CD4-positive, alpha-beta memory T cell (primary cell): ENCODE results near the gene AGBL4. TPM values are rescaled to one million over a fixed set of nuclear protein-coding genes. Genes with fewer than 3 reads are reported as not detected.

Source experiments
- CTCF ChIA-PET: fragments of 350-600 bp; sonication (Branson Sonifier 250); formaldehyde crosslinking; loops from one replicate; lab custom pipeline; 2021; ENCODE audit warnings: inconsistent platforms; ENCODE audit not compliant: partially characterized antibody; lab: Charles Lee
- POLR2A ChIA-PET: fragments of 350-600 bp; sonication (Branson Sonifier 250); formaldehyde crosslinking; loops from one replicate; lab custom pipeline; 2021; ENCODE audit not compliant: partially characterized antibody; lab: Charles Lee
- DNase-seq, 5 donors: peaks; one replicate each; pipeline versions ENCODE4 v3.0.0 to v3.0.0-alpha.2; 2020 to 2022; ENCODE audit warnings: mixed read lengths in 1 of 5
- H3K27ac ChIP-seq: one replicate; pipeline ENCODE4 v1.7.0; 2013; ENCODE audit warnings: low read depth, low read length
- H3K27me3 ChIP-seq: 2 replicates; pipeline ENCODE4 v1.7.0; 2013; ENCODE audit warnings: mild to moderate bottlenecking, low read length, moderate library complexity; ENCODE audit not compliant: insufficient read depth
- H3K36me3 ChIP-seq: 2 replicates; pipeline ENCODE4 v1.7.0; 2013; ENCODE audit warnings: mild to moderate bottlenecking, low read length, moderate library complexity; ENCODE audit not compliant: insufficient read depth
- H3K4me1 ChIP-seq: 2 replicates; pipeline ENCODE4 v1.7.0; 2013; ENCODE audit warnings: mild to moderate bottlenecking, low read length, moderate library complexity; ENCODE audit not compliant: insufficient read depth
- H3K4me3 ChIP-seq, 2 donors: one replicate each; pipeline ENCODE4 v1.7.0; 2013; ENCODE audit warnings: low read length in 2 of 2, mild to moderate bottlenecking in 1 of 2
- H3K9me3 ChIP-seq, 2 donors: one replicate each; pipeline ENCODE4 v1.7.0; 2013; ENCODE audit warnings: low read length in 2 of 2, control low read depth in 1 of 2; ENCODE audit not compliant: control insufficient read depth in 1 of 2
- H3K27ac Mint-ChIP-seq, 7 donors: one replicate each; pipeline ENCODE4 v1.8.0; 2020 to 2021; ENCODE audit warnings: mixed read lengths in 7 of 7, mild to moderate bottlenecking in 6 of 7, inconsistent platforms in 3 of 7, moderate library complexity in 3 of 7
- H3K27me3 Mint-ChIP-seq, 2 donors: one replicate each; pipeline ENCODE4 v1.8.0; 2020 to 2021; ENCODE audit warnings: mixed read lengths in 2 of 2
- H3K36me3 Mint-ChIP-seq, 2 donors: one replicate each; pipeline ENCODE4 v1.8.0; 2020 to 2021; ENCODE audit warnings: mixed read lengths in 2 of 2, inconsistent platforms in 1 of 2, mild to moderate bottlenecking in 1 of 2
- H3K4me1 Mint-ChIP-seq, 4 donors: one replicate each; pipeline ENCODE4 v1.8.0; 2020 to 2021; ENCODE audit warnings: mixed read lengths in 4 of 4, mild to moderate bottlenecking in 1 of 4
- H3K4me3 Mint-ChIP-seq, 8 donors: one replicate each; pipeline ENCODE4 v1.8.0; 2020 to 2021; ENCODE audit warnings: mixed read lengths in 8 of 8, mild to moderate bottlenecking in 7 of 8, moderate library complexity in 6 of 8, inconsistent platforms in 3 of 8
- H3K9me3 Mint-ChIP-seq, 8 donors: one replicate each; pipeline ENCODE4 v1.8.0; 2020 to 2021; ENCODE audit warnings: mixed read lengths in 8 of 8, mild to moderate bottlenecking in 5 of 8, inconsistent platforms in 3 of 8, moderate library complexity in 1 of 8
- intact Hi-C: fragments of 100-400 bp; cut with micrococcal nuclease; formaldehyde crosslinking; loops from one replicate; pipeline ENCODE4 v1.15.1; 2023
- polyA plus RNA-seq, 2 donors: library from polyadenylated mRNA; unstranded; fragments of 300-500 nt; fragmentation: Illumina TruSeq; gene quantifications; one replicate each; pipeline ENCODE4 v1.2.3, GENCODE V29; 2021
- total RNA-seq, 2 experiments: library from RNA; stranded (reverse); gene quantifications; one replicate each; pipeline ENCODE4 v1.2.3, GENCODE V29; 2021

Gene AGBL4
- total and polyA plus RNA-seq, 4 experiments from 2014 or later = not detected

- CTCF ChIA-PET = interaction anchor here (0.7 kb wide), 1 partner anchor 12 kb away, joined by 3 read pairs; no protein-coding TSS in a partner anchor
- intact Hi-C loops = no loop called here
These were observed 770.8 kb downstream of the AGBL4 start for GRCh38 chr1:49252917-49253316.

DNA sequence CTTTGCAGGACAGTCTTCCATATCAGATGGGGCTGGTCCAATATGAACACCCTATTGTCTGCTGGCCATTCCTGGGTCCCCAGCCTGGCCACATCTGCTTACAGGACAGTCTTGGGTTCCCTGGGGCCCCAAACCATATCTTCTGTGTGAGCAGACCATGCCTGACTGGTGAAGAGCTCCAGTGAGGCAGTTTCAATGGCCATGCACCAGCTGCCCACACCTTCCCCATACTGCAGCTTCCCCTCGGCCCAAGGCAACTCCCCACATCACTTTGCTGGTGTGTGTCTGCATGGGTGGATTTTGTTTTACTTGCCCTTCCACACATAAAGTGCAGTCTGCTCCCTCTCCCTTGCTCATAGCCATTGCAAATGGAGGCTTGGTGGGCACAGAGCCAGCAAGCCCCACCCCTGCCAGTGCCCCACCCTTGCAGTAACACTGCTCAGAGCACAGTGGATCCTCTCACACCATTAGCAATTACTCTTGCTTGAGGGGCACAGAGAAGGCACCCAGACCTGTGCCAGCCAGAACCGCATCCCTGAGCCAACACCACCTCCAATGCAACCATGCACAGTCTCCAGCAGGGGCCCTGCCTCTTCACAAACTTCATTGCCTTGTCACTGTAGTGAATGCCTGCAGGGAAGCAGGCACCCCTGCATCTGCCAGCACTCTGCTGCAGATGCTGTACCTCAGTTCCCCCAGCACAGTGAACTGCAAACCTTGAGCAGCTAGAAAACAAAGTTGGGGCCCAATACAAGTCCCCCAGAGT, 772.6 kb downstream of the AGBL4 start:
- Mint-ChIP-seq H3K9me3 (peaks cover 4 to 26% (median 14%) of the 10 kb centered on the region in 8 donors), H3K27me3 (no peaks in the 10 kb centered on the region), H3K36me3 (no peaks in the 10 kb centered on the region), H3K4me3 (no peak overlapping the region), H3K4me1 (no peaks in the 10 kb centered on the region), H3K27ac (no peak overlapping the region)
- Histone ChIP-seq H3K27me3 (no peaks in the 10 kb centered on the region), H3K27ac (no peak overlapping the region), H3K4me3 (no peak overlapping the region), H3K4me1 (no peaks in the 10 kb centered on the region), H3K36me3 (no peaks in the 10 kb centered on the region), H3K9me3 (no peaks in the 10 kb centered on the region)
- no peak for DNase-seq
- ChIA-PET POLR2A (no interaction called here), CTCF (no interaction called here)
- intact Hi-C loops = no loop called here

More at GRCh38 chr1:49252917-49253316, 770.8 kb downstream of the AGBL4 start:
- POLR2A ChIA-PET = no interaction called here
- Histone ChIP-seq H3K9me3 (no peaks in the 10 kb centered on the region), H3K27me3 (no peaks in the 10 kb centered on the region), H3K36me3 (no peaks in the 10 kb centered on the region), H3K4me3 (no peak overlapping the region), H3K4me1 (no peaks in the 10 kb centered on the region), H3K27ac (no peak overlapping the region)
- H3K9me3 Mint-ChIP-seq = peaks cover 5 to 32% (median 16%) of the 10 kb centered on the region in 8 donors
- no peak overlapping the region for H3K27ac Mint-ChIP-seq
- no peaks in the 10 kb centered on the region for H3K4me1 Mint-ChIP-seq
- no peaks in the 10 kb centered on the region for H3K36me3 Mint-ChIP-seq
- H3K27me3 Mint-ChIP-seq = no peaks in the 10 kb centered on the region
- DNase-seq = no peak
- no peak overlapping the region for H3K4me3 Mint-ChIP-seq

DNA sequence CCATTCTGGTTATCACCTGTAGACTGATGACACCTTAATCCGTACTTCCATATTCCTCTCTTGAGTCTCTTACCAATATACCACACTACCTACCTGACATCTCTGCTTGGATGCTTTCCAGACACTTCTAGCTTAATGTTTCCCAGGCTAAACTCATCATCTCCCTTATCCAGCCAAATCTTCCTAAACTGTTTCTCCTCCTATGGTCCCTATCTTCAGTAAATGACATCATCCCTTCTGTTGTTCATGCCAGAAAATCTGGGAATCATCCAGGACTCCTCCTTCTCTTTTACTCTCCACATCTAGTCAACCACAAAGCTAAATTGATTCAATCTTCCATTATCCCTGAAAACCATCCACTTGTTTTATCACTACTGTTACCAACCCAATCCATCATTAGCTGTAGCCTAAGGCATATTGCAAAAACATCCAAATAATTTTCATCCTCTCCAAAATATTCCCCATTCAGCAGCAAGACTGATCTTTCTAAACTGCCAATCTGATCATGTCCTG, 783.0 kb downstream of the AGBL4 start:
- no peaks in the 10 kb centered on the region for H3K4me1 ChIP-seq
- Mint-ChIP-seq H3K27ac (no peak overlapping the region), H3K4me1 (no peaks in the 10 kb centered on the region), H3K36me3 (no peaks in the 10 kb centered on the region), H3K9me3 (peaks cover 2 to 10% (median 7%) of the 10 kb centered on the region in 8 donors), H3K27me3 (peaks cover 0 to 1% of the 10 kb centered on the region in 2 donors), H3K4me3 (no peak overlapping the region)
- no peak for DNase-seq
- H3K9me3 ChIP-seq = no peaks in the 10 kb centered on the region
- H3K4me3 ChIP-seq = no peak overlapping the region
- H3K36me3 ChIP-seq = no peaks in the 10 kb centered on the region
- intact Hi-C loops = no loop called here
- no peaks in the 10 kb centered on the region for H3K27me3 ChIP-seq
- POLR2A ChIA-PET = no interaction called here
- H3K27ac ChIP-seq = no peak overlapping the region
- CTCF ChIA-PET = interaction anchor here (0.5 kb wide), 1 partner anchor 13 kb away, joined by 3 read pairs; no protein-coding TSS in a partner anchor

DNA sequence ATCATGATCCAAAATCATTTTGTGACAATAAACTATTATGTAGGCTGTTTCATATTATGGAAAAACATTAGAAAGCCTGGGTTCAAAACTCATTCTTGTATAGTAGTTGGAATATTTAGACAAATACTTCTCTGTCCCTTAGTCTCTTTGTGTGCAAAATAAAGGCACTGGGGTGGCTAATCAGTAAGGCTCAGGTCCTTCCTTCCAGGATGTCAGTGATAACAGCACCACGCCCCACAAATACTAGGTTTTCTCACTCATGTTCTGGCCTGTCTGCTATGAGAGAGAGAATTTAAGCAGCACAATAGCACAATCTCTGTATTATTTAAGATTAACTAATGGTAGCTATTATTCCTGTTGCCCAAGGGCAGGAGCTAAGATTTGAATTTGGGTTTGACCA, 788.8 kb downstream of the AGBL4 start:
- intact Hi-C loops = no loop called here
- CTCF ChIA-PET = no interaction called here

GRCh38 chr1:49229555-49229954, 794.2 kb downstream of the AGBL4 start:
- H3K4me3 ChIP-seq = no peak overlapping the region
- H3K9me3 Mint-ChIP-seq = peaks cover 0 to 4% (median 0%) of the 10 kb centered on the region in 8 donors
- ChIA-PET POLR2A (no interaction called here), CTCF (no interaction called here)
- no peaks in the 10 kb centered on the region for H3K27me3 ChIP-seq
- no peaks in the 10 kb centered on the region for H3K36me3 Mint-ChIP-seq
- no peak overlapping the region for H3K27ac ChIP-seq
- no peaks in the 10 kb centered on the region for H3K4me1 Mint-ChIP-seq
- intact Hi-C loops = no loop called here
- H3K4me1 ChIP-seq = no peaks in the 10 kb centered on the region
- no peak for DNase-seq
- H3K9me3 ChIP-seq = no peaks in the 10 kb centered on the region
- H3K27me3 Mint-ChIP-seq = no peaks in the 10 kb centered on the region
- no peak overlapping the region for H3K27ac Mint-ChIP-seq
- no peaks in the 10 kb centered on the region for H3K36me3 ChIP-seq
- no peak overlapping the region for H3K4me3 Mint-ChIP-seq

More for the DNA sequence above, 788.8 kb downstream of the AGBL4 start:
- no peak overlapping the region for H3K27ac ChIP-seq
- no peak for DNase-seq
- H3K4me3 Mint-ChIP-seq = no peak overlapping the region
- H3K27ac Mint-ChIP-seq = no peak overlapping the region
- H3K27me3 ChIP-seq = no peaks in the 10 kb centered on the region
- no peaks in the 10 kb centered on the region for H3K4me1 Mint-ChIP-seq
- no peaks in the 10 kb centered on the region for H3K36me3 ChIP-seq
- no peak overlapping the region for H3K4me3 ChIP-seq
- H3K4me1 ChIP-seq = no peaks in the 10 kb centered on the region
- H3K9me3 Mint-ChIP-seq = peaks cover 2 to 10% (median 6%) of the 10 kb centered on the region in 8 donors
- no peaks in the 10 kb centered on the region for H3K36me3 Mint-ChIP-seq
- no peaks in the 10 kb centered on the region for H3K27me3 Mint-ChIP-seq
- H3K9me3 ChIP-seq = no peaks in the 10 kb centered on the region
- POLR2A ChIA-PET = no interaction called here

DNA sequence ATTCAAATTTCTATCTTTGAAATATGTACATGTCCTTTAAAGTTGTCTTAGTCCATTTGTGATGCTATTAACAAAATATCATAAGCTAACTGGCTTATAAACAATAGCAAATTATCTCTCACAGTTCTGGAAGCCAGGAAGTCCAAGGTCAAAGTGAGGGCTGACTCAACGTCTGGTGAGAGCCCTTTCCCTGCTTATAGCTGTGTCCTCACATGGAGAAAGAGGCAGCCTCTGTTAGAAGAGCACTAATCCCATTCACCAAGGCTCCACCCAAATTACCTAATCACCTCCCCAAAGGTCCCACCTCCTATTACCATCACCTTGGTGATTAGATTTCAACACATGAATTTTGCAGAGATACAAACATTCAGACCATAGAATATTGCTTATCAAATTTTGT, 797.0 kb downstream of the AGBL4 start:
- no peak for DNase-seq
- no peak overlapping the region for H3K4me3 Mint-ChIP-seq
- H3K4me1 Mint-ChIP-seq = no peaks in the 10 kb centered on the region
- H3K36me3 Mint-ChIP-seq = no peaks in the 10 kb centered on the region
- no peaks in the 10 kb centered on the region for H3K36me3 ChIP-seq
- ChIA-PET POLR2A (no interaction called here), CTCF (no interaction called here)
- no peak overlapping the region for H3K27ac ChIP-seq
- H3K4me1 ChIP-seq = no peaks in the 10 kb centered on the region
- no peak overlapping the region for H3K4me3 ChIP-seq
- H3K27me3 ChIP-seq = no peaks in the 10 kb centered on the region
- H3K27ac Mint-ChIP-seq = no peak overlapping the region
- intact Hi-C loops = no loop called here
- no peaks in the 10 kb centered on the region for H3K9me3 ChIP-seq
- no peaks in the 10 kb centered on the region for H3K27me3 Mint-ChIP-seq
- H3K9me3 Mint-ChIP-seq = peaks cover 0 to 2% (median 0%) of the 10 kb centered on the region in 8 donors

DNA sequence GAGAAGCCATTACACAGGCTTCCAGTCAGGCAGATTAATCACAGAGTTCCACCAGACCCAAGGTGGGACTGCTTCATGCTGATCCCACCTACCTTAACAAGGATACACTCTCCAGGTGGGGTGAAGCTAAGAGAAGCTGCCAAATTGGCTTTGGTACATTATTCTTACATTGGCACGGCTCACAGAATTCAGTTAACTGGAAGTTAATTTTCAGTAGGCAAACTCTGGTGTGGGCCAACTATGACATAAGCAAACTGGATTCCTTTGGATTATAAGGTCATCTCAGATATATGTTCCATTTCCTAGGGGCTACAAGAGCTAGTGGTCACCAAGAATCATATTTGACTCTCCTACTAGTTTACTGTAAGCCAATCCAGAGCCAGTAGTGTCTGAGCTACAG, 798.3 kb downstream of the AGBL4 start:
- Histone ChIP-seq H3K27me3 (no peaks in the 10 kb centered on the region), H3K4me1 (no peaks in the 10 kb centered on the region), H3K27ac (no peak overlapping the region), H3K4me3 (no peak overlapping the region), H3K36me3 (no peaks in the 10 kb centered on the region), H3K9me3 (no peaks in the 10 kb centered on the region)
- H3K9me3 Mint-ChIP-seq = peaks cover 0 to 2% (median 0%) of the 10 kb centered on the region in 8 donors
- CTCF ChIA-PET = no interaction called here
- DNase-seq = no peak
- no peak overlapping the region for H3K27ac Mint-ChIP-seq
- no peaks in the 10 kb centered on the region for H3K27me3 Mint-ChIP-seq
- H3K4me1 Mint-ChIP-seq = no peaks in the 10 kb centered on the region
- H3K36me3 Mint-ChIP-seq = no peaks in the 10 kb centered on the region
- intact Hi-C loops = no loop called here
- no peak overlapping the region for H3K4me3 Mint-ChIP-seq
- POLR2A ChIA-PET = no interaction called here
